WERI-Rb-1 (cell line): ENCODE data around the gene CCDC177.
A peak's percentile ranks its signal among the peaks of the same experiment; 100 is the strongest.

Experiments
- DNase-seq: peaks from one replicate; pipeline ENCODE4 v3.0.0-alpha.2; 2020
- H3K27ac ChIP-seq: fragments of 250-450 bp; sonication (Bioruptor Pico); 2 replicates; pipeline ENCODE4 v1.5.1; 2020; ENCODE audit warnings: mild to moderate bottlenecking, moderate library complexity
- H3K27me3 ChIP-seq: fragments of 250-450 bp; sonication (Bioruptor Pico); 2 replicates; pipeline ENCODE4 v1.5.1; 2021; ENCODE audit warnings: mild to moderate bottlenecking, low read depth, moderate library complexity; ENCODE audit not compliant: insufficient read depth, severe bottlenecking
- H3K36me3 ChIP-seq: fragments of 250-450 bp; sonication (Bioruptor Pico); 2 replicates; pipeline ENCODE4 v1.5.1; 2020; ENCODE audit warnings: mild to moderate bottlenecking, moderate library complexity
- H3K4me3 ChIP-seq: 2 replicates; pipeline ENCODE4 v1.5.1; 2011; ENCODE audit warnings: low read depth, mild to moderate bottlenecking, control low read depth, low read length
- H3K9me3 ChIP-seq: fragments of 250-450 bp; sonication (Bioruptor Pico); 2 replicates; pipeline ENCODE4 v1.5.1; 2021; ENCODE audit warnings: mild to moderate bottlenecking, moderate library complexity; ENCODE audit not compliant: severe bottlenecking
- TF ChIP-seq, protein P1 (sequence below): IDR thresholded peaks from 2 replicates; pipeline ENCODE4 v1.5.1; 2011; ENCODE audit warnings: low read depth, mild to moderate bottlenecking, control low read depth, inconsistent platforms, low read length

The CCDC177 gene

DNA sequence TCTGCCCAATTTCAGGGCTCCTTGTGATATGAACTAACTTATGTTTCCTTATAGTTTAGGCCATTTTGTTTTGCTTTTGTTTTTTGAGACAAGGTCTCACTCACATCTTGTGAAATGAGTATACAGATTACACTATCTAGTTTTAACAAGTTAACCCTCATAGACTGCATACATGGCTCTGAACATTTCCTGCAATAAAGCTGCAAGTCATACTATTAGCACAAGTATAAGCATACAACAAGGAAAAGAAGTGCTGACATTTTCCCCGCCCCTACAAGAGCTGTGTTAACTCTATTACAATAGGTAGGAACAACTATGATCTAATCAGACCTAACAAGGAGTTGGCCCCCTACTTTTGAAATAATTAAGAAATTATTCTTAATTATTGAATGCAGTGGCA lies 35.9 kb downstream of the CCDC177 start:
- no peaks in the 10 kb centered on the region for H3K36me3 ChIP-seq
- H3K27me3 ChIP-seq: peaks cover 30% of the 10 kb centered on the region
- TF ChIP-seq, protein P1, sequence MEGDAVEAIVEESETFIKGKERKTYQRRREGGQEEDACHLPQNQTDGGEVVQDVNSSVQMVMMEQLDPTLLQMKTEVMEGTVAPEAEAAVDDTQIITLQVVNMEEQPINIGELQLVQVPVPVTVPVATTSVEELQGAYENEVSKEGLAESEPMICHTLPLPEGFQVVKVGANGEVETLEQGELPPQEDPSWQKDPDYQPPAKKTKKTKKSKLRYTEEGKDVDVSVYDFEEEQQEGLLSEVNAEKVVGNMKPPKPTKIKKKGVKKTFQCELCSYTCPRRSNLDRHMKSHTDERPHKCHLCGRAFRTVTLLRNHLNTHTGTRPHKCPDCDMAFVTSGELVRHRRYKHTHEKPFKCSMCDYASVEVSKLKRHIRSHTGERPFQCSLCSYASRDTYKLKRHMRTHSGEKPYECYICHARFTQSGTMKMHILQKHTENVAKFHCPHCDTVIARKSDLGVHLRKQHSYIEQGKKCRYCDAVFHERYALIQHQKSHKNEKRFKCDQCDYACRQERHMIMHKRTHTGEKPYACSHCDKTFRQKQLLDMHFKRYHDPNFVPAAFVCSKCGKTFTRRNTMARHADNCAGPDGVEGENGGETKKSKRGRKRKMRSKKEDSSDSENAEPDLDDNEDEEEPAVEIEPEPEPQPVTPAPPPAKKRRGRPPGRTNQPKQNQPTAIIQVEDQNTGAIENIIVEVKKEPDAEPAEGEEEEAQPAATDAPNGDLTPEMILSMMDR: no peak
- H3K27ac ChIP-seq: no peak overlapping the region
- no peak overlapping the region for H3K4me3 ChIP-seq
- H3K9me3 ChIP-seq: no peaks in the 10 kb centered on the region
- DNase-seq: no peak

DNA sequence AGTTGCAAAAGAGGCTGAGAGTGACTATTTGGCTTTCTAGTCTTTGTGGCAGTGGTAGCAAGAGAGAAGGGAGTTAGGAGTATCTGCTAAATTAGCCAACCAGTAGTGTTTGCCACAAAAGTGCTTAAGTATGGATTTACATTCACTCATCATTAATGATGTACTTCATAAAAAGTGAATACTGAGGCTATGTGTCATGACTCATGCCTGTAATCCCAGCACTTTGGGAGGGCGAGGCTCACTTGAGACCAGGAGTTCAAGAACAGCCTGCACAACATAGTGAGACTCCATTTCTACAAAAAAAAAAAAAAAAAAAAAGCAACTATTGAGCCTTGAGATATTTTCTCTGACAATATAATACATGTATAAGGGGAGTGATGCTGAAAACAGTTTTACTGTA lies 36.8 kb downstream of the CCDC177 start:
- Histone ChIP-seq H3K27ac (no peak overlapping the region), H3K4me3 (no peak overlapping the region), H3K27me3 (peaks cover 30% of the 10 kb centered on the region), H3K9me3 (no peaks in the 10 kb centered on the region), H3K36me3 (no peaks in the 10 kb centered on the region)
- TF ChIP-seq, protein P1: no peak
- DNase-seq: no peak

DNA sequence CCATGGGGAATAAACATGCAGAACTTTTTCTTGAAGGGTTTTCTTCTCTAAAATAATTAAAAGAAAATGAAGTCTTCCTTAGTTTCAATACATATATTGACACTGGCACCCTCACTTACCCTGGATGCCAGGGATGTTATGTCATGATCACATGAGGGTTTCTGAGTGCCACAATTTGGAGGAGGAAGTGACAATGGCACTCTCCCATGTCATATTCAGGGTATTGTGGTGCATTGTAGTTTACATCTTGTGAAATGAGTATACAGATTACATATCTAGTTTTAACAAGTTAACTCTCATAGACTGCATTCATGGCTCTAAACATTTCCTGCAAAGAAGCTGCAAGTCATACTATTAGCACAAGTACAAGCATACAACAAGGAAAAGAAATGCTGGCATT lies 37.7 kb downstream of the CCDC177 start:
- TF ChIP-seq, protein P1: no peak
- Histone ChIP-seq H3K27ac (no peak overlapping the region), H3K4me3 (no peak overlapping the region), H3K9me3 (no peaks in the 10 kb centered on the region), H3K27me3 (peaks cover 30% of the 10 kb centered on the region), H3K36me3 (no peaks in the 10 kb centered on the region)
- DNase-seq: no peak

DNA sequence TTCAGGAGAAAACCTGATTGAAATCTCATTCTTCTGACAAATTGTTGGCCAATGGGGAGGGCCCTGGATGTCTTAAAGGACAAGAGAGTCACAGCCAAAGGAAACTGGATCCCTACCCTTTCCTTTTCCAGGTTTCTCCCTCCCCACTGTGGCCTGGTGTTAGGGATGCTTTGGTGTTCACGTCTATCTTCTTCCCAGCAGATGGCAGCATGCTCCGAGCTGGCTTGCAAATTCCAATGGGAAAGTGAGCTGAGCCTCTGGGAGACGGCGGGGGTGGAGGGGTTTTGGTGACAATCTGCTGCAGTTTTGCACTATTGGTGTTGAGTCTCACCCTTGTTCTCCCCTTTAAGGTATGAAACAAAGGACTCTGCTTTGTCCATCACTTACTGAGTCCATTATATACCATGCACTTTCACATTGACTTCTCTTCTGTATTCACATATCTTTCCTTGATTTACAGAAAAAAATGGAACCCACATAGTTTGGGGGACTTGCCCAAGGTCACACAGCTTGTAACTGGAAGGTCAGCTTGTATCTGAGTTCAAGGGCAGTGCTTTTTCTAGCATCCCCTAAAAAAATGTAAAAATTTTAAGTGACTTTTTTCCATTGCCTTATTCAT lies 39.3 kb downstream of the CCDC177 start:
- TF ChIP-seq, protein P1: peak; percentile 88

DNA sequence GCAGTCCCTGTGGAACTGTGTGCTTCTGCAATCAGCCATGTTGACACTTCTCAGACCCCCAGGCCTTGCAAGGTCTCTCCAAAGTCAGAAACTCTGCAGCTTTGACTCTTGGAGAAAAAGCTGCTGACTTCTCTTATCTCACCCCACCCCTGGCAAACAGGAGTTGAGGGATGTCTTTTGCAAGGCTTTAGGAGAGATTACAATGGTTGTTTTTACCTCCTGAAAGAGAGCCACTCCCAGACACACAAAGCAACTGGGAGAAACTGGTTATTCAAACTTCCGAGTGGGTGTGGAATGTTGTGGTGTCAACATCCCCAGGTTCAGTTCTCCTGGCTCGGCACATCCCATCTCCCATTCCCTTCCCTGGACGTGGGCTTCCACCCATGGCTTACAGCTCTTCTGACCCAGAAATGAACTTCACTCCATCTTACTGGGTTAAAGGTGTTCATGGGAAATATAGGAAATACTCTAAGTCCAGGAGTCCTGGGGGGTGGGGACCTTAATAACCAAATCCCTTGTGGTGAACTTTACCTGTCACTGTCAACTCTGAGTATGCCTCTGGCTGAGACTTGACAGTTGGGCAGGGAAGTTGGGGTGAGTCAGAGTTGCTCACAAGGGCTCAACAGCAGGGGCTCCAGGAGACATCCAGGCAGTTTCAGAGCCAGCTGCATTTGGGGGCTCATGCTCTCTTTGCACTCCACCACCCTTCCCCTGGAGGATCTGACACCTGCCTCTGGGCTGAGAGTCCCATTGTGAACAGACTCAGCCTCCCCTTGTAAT lies 41.9 kb downstream of the CCDC177 start:
- no peak for DNase-seq

More for the DNA sequence above, 39.3 kb downstream of the CCDC177 start:
- peaks cover 26% of the 10 kb centered on the region for H3K27me3 ChIP-seq
- no peaks in the 10 kb centered on the region for H3K9me3 ChIP-seq
- DNase-seq: peak; percentile 78
- H3K27ac ChIP-seq: no peak overlapping the region
- no peak overlapping the region for H3K4me3 ChIP-seq
- no peaks in the 10 kb centered on the region for H3K36me3 ChIP-seq

More for the DNA sequence above, 41.9 kb downstream of the CCDC177 start:
- H3K4me3 ChIP-seq: no peak overlapping the region
- H3K9me3 ChIP-seq: no peaks in the 10 kb centered on the region
- no peak overlapping the region for H3K27ac ChIP-seq
- peaks cover 15% of the 10 kb centered on the region for H3K27me3 ChIP-seq
- TF ChIP-seq, protein P1: no peak
- H3K36me3 ChIP-seq: no peaks in the 10 kb centered on the region
